GM10266 (cell line): Measurements from ENCODE around the gene NKAIN2.

ENCODE experiments used
- DNase-seq: peaks from one replicate; pipeline ENCODE4 v3.0.0; 2012; ENCODE audit errors: extremely low spot score
- TF ChIP-seq, protein P1 (sequence below): IDR thresholded peaks from 2 replicates; pipeline ENCODE4 v1.5.1; 2012; ENCODE audit warnings: mild to moderate bottlenecking, low read depth; ENCODE audit not compliant: control insufficient read depth, insufficient read depth; ENCODE audit errors: missing control alignments

Gene NKAIN2

DNA sequence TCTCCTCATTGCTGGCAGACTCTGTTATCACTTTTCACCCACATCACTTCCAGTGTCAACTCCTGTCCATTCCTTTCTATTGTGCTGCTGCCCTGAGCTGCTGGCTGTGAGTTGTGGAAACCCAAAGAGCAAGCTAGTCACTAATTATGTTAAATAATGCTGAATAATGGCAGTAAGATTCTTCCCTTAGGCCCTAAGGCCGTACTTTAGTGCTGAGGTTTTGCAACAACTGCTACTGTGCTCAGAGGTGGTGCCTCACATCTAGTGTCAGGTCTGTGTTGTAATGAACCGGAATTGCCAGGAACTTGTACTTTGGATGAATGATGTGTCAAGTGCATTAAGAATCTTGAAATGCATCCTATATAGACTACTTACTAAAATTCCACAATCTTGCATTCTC is 786.3 kb downstream of the NKAIN2 start:
- no peak for DNase-seq
- TF ChIP-seq, protein P1, sequence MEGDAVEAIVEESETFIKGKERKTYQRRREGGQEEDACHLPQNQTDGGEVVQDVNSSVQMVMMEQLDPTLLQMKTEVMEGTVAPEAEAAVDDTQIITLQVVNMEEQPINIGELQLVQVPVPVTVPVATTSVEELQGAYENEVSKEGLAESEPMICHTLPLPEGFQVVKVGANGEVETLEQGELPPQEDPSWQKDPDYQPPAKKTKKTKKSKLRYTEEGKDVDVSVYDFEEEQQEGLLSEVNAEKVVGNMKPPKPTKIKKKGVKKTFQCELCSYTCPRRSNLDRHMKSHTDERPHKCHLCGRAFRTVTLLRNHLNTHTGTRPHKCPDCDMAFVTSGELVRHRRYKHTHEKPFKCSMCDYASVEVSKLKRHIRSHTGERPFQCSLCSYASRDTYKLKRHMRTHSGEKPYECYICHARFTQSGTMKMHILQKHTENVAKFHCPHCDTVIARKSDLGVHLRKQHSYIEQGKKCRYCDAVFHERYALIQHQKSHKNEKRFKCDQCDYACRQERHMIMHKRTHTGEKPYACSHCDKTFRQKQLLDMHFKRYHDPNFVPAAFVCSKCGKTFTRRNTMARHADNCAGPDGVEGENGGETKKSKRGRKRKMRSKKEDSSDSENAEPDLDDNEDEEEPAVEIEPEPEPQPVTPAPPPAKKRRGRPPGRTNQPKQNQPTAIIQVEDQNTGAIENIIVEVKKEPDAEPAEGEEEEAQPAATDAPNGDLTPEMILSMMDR, result no peak

DNA sequence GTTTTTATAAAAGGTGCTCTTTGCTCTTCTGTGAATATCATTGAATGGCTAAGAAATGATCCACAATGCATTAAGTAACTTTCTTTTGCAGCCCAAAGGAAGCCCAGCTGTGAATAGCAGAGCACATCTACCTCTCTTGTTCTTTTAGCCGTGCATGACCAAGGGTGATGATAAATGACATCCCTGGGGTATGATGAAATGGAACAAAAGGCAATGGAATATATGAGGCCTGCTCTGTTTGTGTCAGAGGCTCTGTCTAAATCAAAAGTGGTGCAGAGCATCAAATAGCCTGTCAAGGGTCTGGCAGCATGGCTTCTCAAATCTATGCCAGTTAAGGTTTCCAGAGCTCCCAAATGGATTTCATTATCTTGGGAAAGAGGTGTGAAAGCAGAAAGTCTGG is 796.0 kb downstream of the NKAIN2 start:
- no peak for DNase-seq
- TF ChIP-seq, protein P1, result no peak

DNA sequence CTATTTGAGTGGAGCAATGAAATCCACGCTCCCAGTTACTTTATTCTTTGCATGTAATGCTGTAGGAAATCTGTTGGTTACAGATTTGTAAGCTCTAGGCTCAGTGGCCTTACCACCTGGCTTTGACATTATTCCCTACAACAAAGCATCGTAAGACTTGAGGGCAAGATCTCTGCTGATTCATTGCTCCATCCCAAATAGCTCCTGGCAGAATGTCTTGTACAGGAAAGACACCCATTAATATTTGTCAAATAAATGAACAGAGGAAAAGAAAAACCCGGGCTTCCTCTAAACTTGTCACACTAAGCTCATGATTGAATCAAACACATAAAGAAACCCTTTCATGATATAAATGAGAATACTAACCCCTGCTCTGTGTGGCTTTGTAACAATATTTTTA is 801.1 kb downstream of the NKAIN2 start:
- no peak for DNase-seq
- TF ChIP-seq, protein P1, result no peak

DNA sequence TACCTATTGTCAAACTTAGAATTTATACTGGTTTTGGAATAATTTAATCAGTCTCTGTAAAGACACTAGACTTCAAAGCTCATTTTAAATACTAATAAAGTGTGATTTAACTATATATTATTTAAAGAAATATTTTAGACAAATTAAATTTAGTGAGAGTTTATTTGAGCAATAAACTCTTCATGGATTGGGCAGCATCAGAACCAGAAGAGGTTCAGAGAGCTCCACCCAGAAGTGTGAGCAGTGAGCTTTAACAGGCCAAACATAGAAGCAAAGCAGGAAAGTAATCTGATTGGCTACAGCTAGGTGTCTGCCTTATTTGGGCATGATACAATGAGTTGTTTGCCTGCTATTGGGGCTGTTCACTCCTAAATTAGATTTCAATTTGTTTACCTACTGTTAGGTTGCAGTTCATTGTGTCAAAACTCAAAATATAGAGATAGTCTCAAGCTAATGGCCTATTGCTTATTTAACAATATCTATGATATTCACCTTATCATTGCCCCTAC is 803.5 kb downstream of the NKAIN2 start:
- no peak for DNase-seq
- TF ChIP-seq, protein P1, result no peak

DNA sequence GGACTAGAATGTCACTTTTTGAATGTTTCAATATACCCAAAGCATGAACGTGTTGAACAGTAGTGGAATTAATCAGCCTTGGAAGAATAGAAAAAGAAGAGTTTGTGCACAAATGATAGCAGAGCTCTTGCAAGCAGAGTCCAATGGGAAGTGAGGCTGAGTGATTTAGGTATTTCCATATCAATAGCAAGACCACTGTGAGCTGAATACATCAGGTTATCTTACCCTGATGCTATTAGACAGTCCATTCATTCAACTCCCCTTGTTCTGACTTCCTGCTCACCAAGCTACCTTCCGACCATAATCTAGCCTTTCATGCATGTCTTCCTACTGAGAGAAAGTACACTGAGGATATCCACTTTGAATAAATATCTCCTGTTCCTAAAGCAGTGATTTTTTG is 809.4 kb downstream of the NKAIN2 start:
- TF ChIP-seq, protein P1, result no peak
- DNase-seq, result no peak

DNA sequence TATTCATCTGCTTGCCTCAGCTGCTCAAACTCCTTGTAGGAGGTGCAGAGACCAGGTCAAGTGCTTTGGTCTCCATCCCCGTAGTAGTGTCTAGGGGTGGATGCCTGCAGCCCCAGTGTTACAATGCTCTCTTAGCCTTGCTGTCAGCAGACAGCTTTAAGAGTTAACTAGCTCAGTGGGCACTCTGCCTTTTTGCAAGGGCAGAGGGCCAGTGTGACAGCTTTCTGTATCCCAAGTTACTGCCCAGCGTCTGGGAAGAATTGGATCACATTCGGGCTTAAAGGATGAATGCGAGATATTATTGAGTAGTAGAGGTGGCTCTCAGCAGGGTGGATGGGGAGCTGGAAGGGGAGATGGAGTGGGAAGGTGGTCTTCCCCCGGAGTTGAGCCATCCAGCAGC is 818.7 kb downstream of the NKAIN2 start:
- DNase-seq, result no peak

DNA sequence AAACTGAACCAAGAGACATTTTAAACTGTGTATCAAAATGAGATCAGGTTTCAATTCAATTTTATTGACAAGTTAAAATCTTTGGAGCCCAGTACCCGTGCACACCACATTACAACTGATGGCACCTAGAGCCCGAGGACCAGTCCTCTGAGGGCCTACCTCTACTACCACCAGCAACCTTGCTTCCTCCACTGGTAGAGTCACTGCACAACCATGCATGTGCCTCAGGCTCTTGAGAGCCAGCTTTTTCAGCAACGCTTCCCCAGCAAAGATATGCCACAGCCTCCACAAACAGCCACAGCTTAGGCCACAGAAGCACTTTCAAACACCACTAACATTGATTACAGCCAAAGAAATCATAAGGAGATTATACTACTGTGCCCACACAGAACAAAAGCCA is 830.0 kb downstream of the NKAIN2 start:
- TF ChIP-seq, protein P1, result no peak
- no peak for DNase-seq

More for the DNA sequence above, 818.7 kb downstream of the NKAIN2 start:
- TF ChIP-seq, protein P1, result no peak

DNA sequence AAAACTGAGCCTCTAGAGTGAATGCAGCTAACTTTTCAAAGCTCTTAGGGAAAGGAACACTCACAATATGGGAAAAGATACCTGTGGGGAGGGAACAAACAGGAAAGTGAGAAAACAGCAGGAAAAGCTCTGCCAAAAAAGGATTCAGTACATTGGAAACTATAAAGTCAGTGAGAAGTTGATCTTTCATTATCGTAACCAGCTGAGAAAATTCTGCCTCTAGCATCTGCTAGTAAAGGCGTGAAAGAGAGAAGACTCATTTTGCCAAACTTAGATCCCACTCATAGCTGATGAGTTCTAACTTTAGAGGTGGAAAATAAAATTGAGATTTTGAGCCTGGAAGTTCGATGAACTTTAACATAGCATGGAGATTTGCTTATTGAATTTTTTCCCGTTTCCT is 836.8 kb downstream of the NKAIN2 start:
- TF ChIP-seq, protein P1, result no peak
- no peak for DNase-seq
